B cell (primary cell): ENCODE measurements around the gene RSL24D1. TPM values are rescaled to one million over a fixed set of nuclear protein-coding genes. Genes with fewer than 3 reads are reported as not detected.

Source experiments
- ATAC-seq: fragments of 200-7000 bp; cut with Tn5 transposase; one replicate; pipeline ENCODE4 v1.10.0; 2021; ENCODE audit warnings: low read depth, mild to moderate bottlenecking, moderate number of reproducible peaks, moderate library complexity
- CTCF ChIA-PET: fragments of 350-600 bp; sonication (Branson Sonifier 250); formaldehyde crosslinking; loops from one replicate; lab custom pipeline; 2021; ENCODE audit warnings: antibody characterized with exemption, inconsistent platforms; lab: Charles Lee
- POLR2A ChIA-PET: fragments of 350-600 bp; sonication (Branson Sonifier 250); formaldehyde crosslinking; loops from one replicate; lab custom pipeline; 2021; ENCODE audit warnings: antibody characterized with exemption; lab: Charles Lee
- DNase-seq: peaks from one replicate; pipeline ENCODE4 v3.0.0; 2013
- H2AFZ ChIP-seq: 2 replicates; pipeline ENCODE4 v1.6.1; 2012; ENCODE audit warnings: mild to moderate bottlenecking, low read depth, low read length; ENCODE audit not compliant: insufficient read depth, poor library complexity, severe bottlenecking
- H3K27ac ChIP-seq, 2 donors: 1 replicate in 1 of 2; 2 replicates in 1 of 2; pipeline ENCODE4 v1.5.1; 2012 to 2013; ENCODE audit warnings: low read length in 2 of 2, mild to moderate bottlenecking in 2 of 2, moderate library complexity in 1 of 2
- H3K27me3 ChIP-seq, 4 experiments: fragments of 200-600 bp in 1 of 4; sonication (generic) in 1 of 4; replicated peaks in 1 of 4; 1 replicate in 2 of 4; 2 replicates in 2 of 4; pipeline versions ENCODE4 v1.6.1 to v1.7.0; 2013 to 2016; ENCODE audit warnings: low read length in 3 of 4, mild to moderate bottlenecking in 2 of 4, mixed read lengths in 1 of 4, moderate library complexity in 1 of 4; ENCODE audit not compliant: insufficient read depth in 4 of 4, control insufficient read depth in 3 of 4; ENCODE audit errors: control extremely low read depth in 1 of 4
- H3K36me3 ChIP-seq, 2 experiments: replicated peaks in 1 of 2; 1 replicate in 1 of 2; 2 replicates in 1 of 2; pipeline versions ENCODE4 v1.6.1 to v1.7.1; 2013; ENCODE audit warnings: low read length in 1 of 2; ENCODE audit not compliant: insufficient read depth in 2 of 2, control insufficient read depth in 1 of 2; ENCODE audit errors: control extremely low read depth in 1 of 2, extremely low read depth in 1 of 2
- H3K4me1 ChIP-seq, 2 donors: fragments of 200-600 bp in 1 of 2; sonication (generic) in 1 of 2; 1 replicate in 1 of 2; 2 replicates in 1 of 2; pipeline versions ENCODE4 v1.5.1 to v1.6.1; 2013 to 2017; ENCODE audit warnings: low read length in 2 of 2; ENCODE audit not compliant: control insufficient read depth in 2 of 2, insufficient read depth in 2 of 2
- H3K4me2 ChIP-seq: replicated peaks from 2 replicates; pipeline ENCODE3; 2012; ENCODE audit warnings: mild to moderate bottlenecking, low read depth, low read length; ENCODE audit not compliant: poor library complexity, severe bottlenecking
- H3K4me3 ChIP-seq, 5 experiments: fragments of 200-600 bp in 1 of 5; sonication (generic) in 1 of 5; 1 replicate in 3 of 5; 2 replicates in 2 of 5; pipeline versions ENCODE4 v1.5.1 to v1.7.0; 2011 to 2016; ENCODE audit warnings: low read length in 4 of 5, mild to moderate bottlenecking in 4 of 5, low read depth in 2 of 5, control low read depth in 1 of 5, moderate library complexity in 1 of 5; ENCODE audit not compliant: insufficient read depth in 1 of 5; ENCODE audit errors: control extremely low read depth in 1 of 5, extremely low read depth in 1 of 5
- H3K79me2 ChIP-seq: fragments of 200-600 bp; sonication (generic); one replicate; pipeline ENCODE4 v1.6.0; 2016; ENCODE audit warnings: low read length; ENCODE audit not compliant: control insufficient read depth, insufficient read depth
- H3K9ac ChIP-seq: fragments of 200-600 bp; sonication (generic); 2 replicates; pipeline ENCODE4 v1.6.1; 2017; ENCODE audit warnings: mild to moderate bottlenecking, low read length, moderate library complexity
- H3K9me3 ChIP-seq, 3 donors: one replicate each; pipeline versions ENCODE4 v1.6.1 to v1.7.1; 2013; ENCODE audit warnings: low read length in 2 of 3; ENCODE audit not compliant: control insufficient read depth in 2 of 3, insufficient read depth in 1 of 3; ENCODE audit errors: control extremely low read depth in 1 of 3
- H4K20me1 ChIP-seq: 2 replicates; pipeline ENCODE4 v1.6.0; 2012; ENCODE audit warnings: mild to moderate bottlenecking, low read length; ENCODE audit not compliant: insufficient read depth, control insufficient read depth, poor library complexity, severe bottlenecking
- H3K27ac Mint-ChIP-seq: one replicate; pipeline ENCODE4 v1.8.0; 2021; ENCODE audit warnings: mixed read lengths
- H3K27me3 Mint-ChIP-seq: one replicate; pipeline ENCODE4 v1.8.0; 2021; ENCODE audit warnings: mixed read lengths
- H3K4me1 Mint-ChIP-seq: one replicate; pipeline ENCODE4 v1.8.0; 2021; ENCODE audit warnings: mixed read lengths
- H3K4me3 Mint-ChIP-seq: one replicate; pipeline ENCODE4 v1.8.0; 2021; ENCODE audit warnings: mixed read lengths
- H3K9me3 Mint-ChIP-seq: one replicate; pipeline ENCODE4 v1.8.0; 2022; ENCODE audit warnings: mixed read lengths; ENCODE audit not compliant: insufficient read depth
- CTCF ChIP-seq: fragments of 200-600 bp; IDR thresholded peaks from one replicate; pipeline ENCODE4 v1.8.0; 2022; ENCODE audit warnings: antibody characterized with exemption, mild to moderate bottlenecking
- EZH2 ChIP-seq: IDR thresholded peaks from 2 replicates; pipeline ENCODE4 v1.6.1; 2012; ENCODE audit warnings: borderline replicate concordance, low read depth, mild to moderate bottlenecking, moderate library complexity, low read length; ENCODE audit not compliant: insufficient read depth, poor library complexity, severe bottlenecking
- WGBS: methylation state at CpG from one replicate; pipeline ENCODE4 v1.1.5; 2013; ENCODE audit warnings: missing lambda C conversion rate; ENCODE audit not compliant: insufficient coverage; 5-methylcytosine and 5-hydroxymethylcytosine counted together
- intact Hi-C: fragments of 100-400 bp; cut with micrococcal nuclease; formaldehyde crosslinking; loops from one replicate; pipeline ENCODE4 v1.10.0; 2022
- polyA plus RNA-seq: library from polyadenylated mRNA; depleted of rRNA; stranded (reverse); fragments of >200 nt; gene quantifications from 2 replicates; pipeline ENCODE4 v1.2.3, GENCODE V29; 2012
- total RNA-seq, 2 donors: library from RNA; stranded (reverse); fragments of 120-200 nt in 1 of 2; gene quantifications; 1 replicate in 1 of 2; 2 replicates in 1 of 2; pipeline versions ENCODE4 v1.2.3 to v1.2.4, GENCODE V29; 2013 to 2022

The RSL24D1 gene
- total and polyA plus RNA-seq, 2 donors (not counting 1 experiment from before 2014, with no cell fraction given), result 25.2 to 80.7 TPM

- Histone ChIP-seq H3K79me2 (peaks cover 6% of the 10 kb centered on the region), H3K4me1 (peaks cover 54 to 58% of the 10 kb centered on the region in 2 donors), H4K20me1 (no peaks in the 10 kb centered on the region), H3K36me3 (no peaks in the 10 kb centered on the region), H3K27ac (no peak overlapping the region), H3K4me3 (no peak overlapping the region), H3K9me3 (no peaks in the 10 kb centered on the region), H3K9ac (no peak overlapping the region), H3K27me3 (no peaks in the 10 kb centered on the region), H3K4me2 (peak overlapping the region; percentile 86), H2AFZ (peak overlapping the region; percentile 17)
- intact Hi-C loops, result loop anchor here (1.0 to 5.0 kb wide), 2 partner anchors 37 to 188 kb away; partner anchors contain the start of genes CCPG1 and PIERCE2
- no peaks in the 10 kb centered on the region for H3K27me3 Mint-ChIP-seq
- H3K9me3 Mint-ChIP-seq, result no peaks in the 10 kb centered on the region
- H3K4me1 Mint-ChIP-seq, result peaks cover 56% of the 10 kb centered on the region
- no peak for ATAC-seq
- no peak overlapping the region for H3K27ac Mint-ChIP-seq
- ChIA-PET POLR2A (interaction anchor here (1.0 kb wide), 1 partner anchor 98 kb away, joined by 3 read pairs; the partner anchor contains the start of genes PIGB and PIGBOS1), CTCF (interaction anchor here (0.7 to 5.2 kb wide), 4 partner anchors 11 to 218 kb away, joined by 3 to 49 read pairs (median 10); partner anchors contain the start of genes PIGB and PIGBOS1)
- no peak for DNase-seq
- no peak overlapping the region for H3K4me3 Mint-ChIP-seq
- TF ChIP-seq CTCF (no peak), EZH2 (no peak)
These were observed 23.9 kb upstream of the RSL24D1 start for GRCh38 chr15:55220606-55221005.

- no peak overlapping the region for H3K4me2 ChIP-seq
- WGBS, result no CpG with 5 or more reads among the region's 2 CpGs
- no peak overlapping the region for H3K9ac ChIP-seq
- DNase-seq, result no peak
- H3K4me1 Mint-ChIP-seq, result peaks cover 37% of the 10 kb centered on the region
- no peak overlapping the region for H2AFZ ChIP-seq
- intact Hi-C loops, result loop anchor here (5.0 kb wide), 1 partner anchor 1029 kb away; no protein-coding TSS in a partner anchor
- H3K4me1 ChIP-seq, result peaks cover 31 to 35% of the 10 kb centered on the region in 2 donors
- no peaks in the 10 kb centered on the region for H3K27me3 ChIP-seq
- H3K4me3 ChIP-seq, result no peak overlapping the region
- ChIA-PET POLR2A (no interaction called here), CTCF (interaction anchor here (0.7 to 7.3 kb wide), 17 partner anchors 9 to 221 kb away, joined by 3 to 92 read pairs (median 5); partner anchors contain the start of genes PIGB, PIGBOS1 and RSL24D1)
- TF ChIP-seq CTCF, result no peak
- TF ChIP-seq EZH2, result no peak
- no peaks in the 10 kb centered on the region for H4K20me1 ChIP-seq
- ATAC-seq, result no peak
- H3K9me3 Mint-ChIP-seq, result no peaks in the 10 kb centered on the region
- H3K36me3 ChIP-seq, result no peaks in the 10 kb centered on the region
- no peak overlapping the region for H3K27ac ChIP-seq
- no peak overlapping the region for H3K4me3 Mint-ChIP-seq
- no peaks in the 10 kb centered on the region for H3K27me3 Mint-ChIP-seq
- H3K9me3 ChIP-seq, result no peaks in the 10 kb centered on the region
- H3K27ac Mint-ChIP-seq, result no peak overlapping the region
- H3K79me2 ChIP-seq, result peaks cover 5% of the 10 kb centered on the region
These were observed 21.3 kb upstream of the RSL24D1 start for GRCh38 chr15:55218056-55218455.
